ENCODE measurements around the gene SLC16A12. TPM values are rescaled to one million over a fixed set of nuclear protein-coding genes. Genes with fewer than 3 reads are reported as not detected.

The SLC16A12 gene
- total RNA-seq, 1 experiment from 2014 or later: 0.77 TPM

DNA sequence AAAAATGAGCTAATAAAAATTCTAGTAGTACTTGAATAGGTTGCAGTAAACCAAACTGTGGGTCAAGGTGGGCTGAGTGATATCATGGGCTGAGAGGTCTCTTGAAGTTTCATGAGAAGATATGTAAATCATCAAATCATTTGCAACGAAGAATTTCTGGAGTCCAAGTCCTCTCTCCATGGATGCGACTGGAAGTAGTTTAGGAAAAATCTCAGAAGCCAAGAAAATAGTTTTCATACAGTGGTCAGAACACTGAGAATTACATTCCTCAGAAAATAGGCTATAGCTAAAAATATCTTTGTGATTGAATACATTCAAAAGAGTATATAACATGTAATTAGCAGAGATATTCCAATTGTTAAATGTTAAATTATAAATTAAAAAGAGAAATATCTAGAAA is 146.6 kb downstream of the SLC16A12 start:
- no peak for DNase-seq
- no peak overlapping the region for H3K18ac ChIP-seq (ENCODE audit: insufficient read length, low read depth, low read length)
- Mint-ChIP-seq H3K4me1 (peaks cover 14 to 20% of the 10 kb centered on the region in 2 experiments), H3K27me3 (ENCODE audit: low read depth) (no peaks in the 10 kb centered on the region), H3K4me3 (no peak overlapping the region), H3K27ac (no peak overlapping the region), H3K9me3 (no peaks in the 10 kb centered on the region), H3K36me3 (ENCODE audit: insufficient read depth in 1 of 3, low read depth in 3 of 3) (no peaks in the 10 kb centered on the region)
- H3K27me3 ChIP-seq (ENCODE audit: insufficient read depth, low read length): no peaks in the 10 kb centered on the region
- no peak overlapping the region for H2AK5ac ChIP-seq (ENCODE audit: insufficient read length, low read length)
- no peak overlapping the region for H3K4me2 ChIP-seq (ENCODE audit: insufficient read depth, insufficient read length, low read length)
- H3K4ac ChIP-seq (ENCODE audit: low read depth, low read length): no peak overlapping the region
- no peak overlapping the region for H2AFZ ChIP-seq (ENCODE audit: low read length)
- H3K79me2 ChIP-seq (ENCODE audit: insufficient read depth, low read length): no peaks in the 10 kb centered on the region
- H3K23me2 ChIP-seq (ENCODE audit: insufficient read length, low read depth, low read length, poor library complexity, severe bottlenecking): peaks cover 2% of the 10 kb centered on the region
- no CpG with 5 or more reads among the region's 2 CpGs for WGBS (ENCODE audit: extremely low coverage, insufficient read length, low lambda C conversion rate)
- H3K4me1 ChIP-seq (ENCODE audit: insufficient read depth, low read length): peaks cover 4% of the 10 kb centered on the region; the same call in 1 of the 2 replicates
- no peak overlapping the region for H2BK15ac ChIP-seq (ENCODE audit: low read depth, low read length)
- no peak overlapping the region for H3K27ac ChIP-seq (ENCODE audit: insufficient read length, low read depth, low read length)
- no peak overlapping the region for H4K5ac ChIP-seq (ENCODE audit: insufficient read length, low read depth, low read length)
- no peak overlapping the region for H4K8ac ChIP-seq (replicated peaks; ENCODE audit: insufficient read length, low read depth, low read length)
- no peak overlapping the region for H2BK120ac ChIP-seq (ENCODE audit: low read depth, low read length, poor library complexity, severe bottlenecking)
- H3K79me1 ChIP-seq (ENCODE audit: insufficient read depth, low read depth, low read length, poor library complexity, severe bottlenecking): no peaks in the 10 kb centered on the region
- no peak overlapping the region for H3K14ac ChIP-seq (ENCODE audit: insufficient read depth, low read length)
- H3K23ac ChIP-seq (ENCODE audit: insufficient read length, low read depth, low read length): no peak overlapping the region
- H3K9ac ChIP-seq (ENCODE audit: extremely low read depth, insufficient read length, low read length): no peak overlapping the region
- TF ChIP-seq CTCF (conservative IDR thresholded peaks at IDR 0.05): no peak
- no peak overlapping the region for H4K91ac ChIP-seq (ENCODE audit: insufficient read length, low read depth, low read length)
- no peak overlapping the region for H3T11ph ChIP-seq (ENCODE audit: low read length)
- no peak overlapping the region for H3K56ac ChIP-seq (ENCODE audit: insufficient read length, low read depth, low read length)
- H3K9me3 ChIP-seq (ENCODE audit: control insufficient read depth, low read depth, low read length): no peaks in the 10 kb centered on the region
- no peaks in the 10 kb centered on the region for H4K20me1 ChIP-seq (ENCODE audit: control insufficient read depth, insufficient read depth, insufficient read length)
- H2BK12ac ChIP-seq (ENCODE audit: insufficient read length, low read depth, low read length): no peak overlapping the region
- H2BK20ac ChIP-seq (ENCODE audit: low read depth, low read length, poor library complexity, severe bottlenecking): no peak overlapping the region
- H2BK5ac ChIP-seq (ENCODE audit: insufficient read length, low read length): no peak overlapping the region

All from H9 (cell line).